H9 (cell line): ENCODE measurements around the gene SORCS2. TPM values are rescaled to one million over a fixed set of nuclear protein-coding genes. Genes with fewer than 3 reads are reported as not detected.

ENCODE experiments used
- DNase-seq: peaks from one replicate; pipeline ENCODE4 v3.0.0-alpha.2; 2017
- H2AFZ ChIP-seq: one replicate; pipeline ENCODE4 v1.6.1; 2013; ENCODE audit warnings: mild to moderate bottlenecking, low read length, control low read depth, moderate library complexity
- H2AK5ac ChIP-seq: 2 replicates; pipeline ENCODE4 v1.6.1; 2013; ENCODE audit warnings: low read length, control low read depth, mixed read lengths; ENCODE audit not compliant: insufficient read length
- H2BK120ac ChIP-seq: one replicate; pipeline ENCODE4 v1.6.1; 2013; ENCODE audit warnings: low read depth, mild to moderate bottlenecking, low read length, control low read depth, inconsistent platforms; ENCODE audit not compliant: poor library complexity, severe bottlenecking
- H2BK12ac ChIP-seq: 2 replicates; pipeline ENCODE4 v1.6.1; 2013; ENCODE audit warnings: low read length, control low read depth, mixed read lengths, low read depth; ENCODE audit not compliant: insufficient read length
- H2BK15ac ChIP-seq: 2 replicates; pipeline ENCODE4 v1.6.1; 2013; ENCODE audit warnings: low read depth, low read length, control low read depth
- H2BK20ac ChIP-seq: one replicate; pipeline ENCODE4 v1.6.1; 2013; ENCODE audit warnings: low read depth, mild to moderate bottlenecking, low read length, control low read depth, inconsistent platforms; ENCODE audit not compliant: poor library complexity, severe bottlenecking
- H2BK5ac ChIP-seq: 2 replicates; pipeline ENCODE4 v1.6.1; 2013; ENCODE audit warnings: low read length, control low read depth, mixed read lengths; ENCODE audit not compliant: insufficient read length
- H3K14ac ChIP-seq: 2 replicates; pipeline ENCODE4 v1.6.1; 2013; ENCODE audit warnings: low read length, control low read depth; ENCODE audit not compliant: insufficient read depth
- H3K18ac ChIP-seq: 2 replicates; pipeline ENCODE4 v1.6.1; 2013; ENCODE audit warnings: low read depth, mild to moderate bottlenecking, mixed read lengths, low read length, control low read depth; ENCODE audit not compliant: insufficient read length
- H3K23ac ChIP-seq: 2 replicates; pipeline ENCODE4 v1.6.1; 2013; ENCODE audit warnings: low read length, control low read depth, mixed read lengths, low read depth; ENCODE audit not compliant: insufficient read length
- H3K23me2 ChIP-seq: 2 replicates; pipeline ENCODE4 v1.6.1; 2013; ENCODE audit warnings: low read depth, mild to moderate bottlenecking, mixed read lengths, low read length, control low read depth; ENCODE audit not compliant: insufficient read length, poor library complexity, severe bottlenecking
- H3K27ac ChIP-seq: 2 replicates; pipeline ENCODE4 v1.5.1; 2013; ENCODE audit warnings: low read length, control low read depth, mixed read lengths, low read depth; ENCODE audit not compliant: insufficient read length
- H3K27me3 ChIP-seq: 2 replicates; pipeline ENCODE4 v1.6.1; 2013; ENCODE audit warnings: low read length, control low read depth, inconsistent platforms; ENCODE audit not compliant: insufficient read depth
- H3K4ac ChIP-seq: 2 replicates; pipeline ENCODE4 v1.6.1; 2013; ENCODE audit warnings: low read depth, mild to moderate bottlenecking, control low read depth, inconsistent platforms, low read length, moderate library complexity
- H3K4me1 ChIP-seq: 2 replicates; pipeline ENCODE4 v1.6.1; 2013; ENCODE audit warnings: low read length, control low read depth, inconsistent platforms; ENCODE audit not compliant: insufficient read depth
- H3K4me2 ChIP-seq: 2 replicates; pipeline ENCODE4 v1.6.1; 2013; ENCODE audit warnings: low read length, control low read depth, mixed read lengths; ENCODE audit not compliant: insufficient read length, insufficient read depth
- H3K56ac ChIP-seq: 2 replicates; pipeline ENCODE4 v1.6.1; 2013; ENCODE audit warnings: low read depth, mild to moderate bottlenecking, mixed read lengths, low read length, control low read depth; ENCODE audit not compliant: insufficient read length
- H3K79me1 ChIP-seq: 2 replicates; pipeline ENCODE4 v1.6.1; 2013; ENCODE audit warnings: low read depth, mild to moderate bottlenecking, moderate library complexity, low read length, control low read depth, inconsistent platforms; ENCODE audit not compliant: insufficient read depth, poor library complexity, severe bottlenecking
- H3K79me2 ChIP-seq: 2 replicates; pipeline ENCODE4 v1.6.1; 2013; ENCODE audit warnings: low read length, control low read depth, inconsistent platforms; ENCODE audit not compliant: insufficient read depth
- H3K9ac ChIP-seq: 2 replicates; pipeline ENCODE4 v1.6.1; 2013; ENCODE audit warnings: low read length, control low read depth, mixed read lengths; ENCODE audit not compliant: insufficient read length; ENCODE audit errors: extremely low read depth
- H3K9me3 ChIP-seq: one replicate; pipeline ENCODE4 v1.6.1; 2013; ENCODE audit warnings: low read depth, low read length, inconsistent platforms; ENCODE audit not compliant: control insufficient read depth
- H3T11ph ChIP-seq: one replicate; pipeline ENCODE4 v1.6.1; 2013; ENCODE audit warnings: mild to moderate bottlenecking, low read length, control low read depth, inconsistent platforms
- H4K20me1 ChIP-seq: one replicate; pipeline ENCODE4 v1.6.1; 2013; ENCODE audit not compliant: control insufficient read depth, insufficient read length, insufficient read depth
- H4K5ac ChIP-seq: 2 replicates; pipeline ENCODE4 v1.6.1; 2013; ENCODE audit warnings: low read depth, mild to moderate bottlenecking, mixed read lengths, low read length, control low read depth; ENCODE audit not compliant: insufficient read length
- H4K8ac ChIP-seq: replicated peaks from 2 replicates; pipeline ENCODE4 v1.6.1; 2013; ENCODE audit warnings: low read length, control low read depth, mixed read lengths, low read depth; ENCODE audit not compliant: insufficient read length
- H4K91ac ChIP-seq: 2 replicates; pipeline ENCODE4 v1.6.1; 2013; ENCODE audit warnings: low read depth, mild to moderate bottlenecking, moderate library complexity, mixed read lengths, low read length, control low read depth; ENCODE audit not compliant: insufficient read length
- H3K27ac Mint-ChIP-seq, 3 experiments: 2 replicates in 2 of 3; 3 replicates in 1 of 3; pipeline ENCODE4 v1.8.0; 2020 to 2021; ENCODE audit warnings: mixed read lengths in 3 of 3, mild to moderate bottlenecking in 1 of 3, moderate library complexity in 1 of 3
- H3K27me3 Mint-ChIP-seq: 2 replicates; pipeline ENCODE4 v1.8.0; 2021; ENCODE audit warnings: low read depth, mild to moderate bottlenecking, moderate library complexity, mixed read lengths
- H3K36me3 Mint-ChIP-seq, 3 experiments: 2 replicates in 2 of 3; 3 replicates in 1 of 3; pipeline ENCODE4 v1.8.0; 2020 to 2021; ENCODE audit warnings: low read depth in 3 of 3, mixed read lengths in 3 of 3; ENCODE audit not compliant: insufficient read depth in 1 of 3
- H3K4me1 Mint-ChIP-seq, 2 experiments: 2 replicates each; pipeline ENCODE4 v1.8.0; 2020; ENCODE audit warnings: mixed read lengths in 2 of 2
- H3K4me3 Mint-ChIP-seq, 2 experiments: 2 replicates in 1 of 2; 3 replicates in 1 of 2; pipeline ENCODE4 v1.8.0; 2020 to 2021; ENCODE audit warnings: mild to moderate bottlenecking in 2 of 2, mixed read lengths in 2 of 2, moderate library complexity in 1 of 2
- H3K9me3 Mint-ChIP-seq, 2 experiments: 2 replicates in 1 of 2; 3 replicates in 1 of 2; pipeline ENCODE4 v1.8.0; 2020; ENCODE audit warnings: mild to moderate bottlenecking in 2 of 2, mixed read lengths in 2 of 2, moderate library complexity in 1 of 2
- CTCF ChIP-seq: fragments of 200-600 bp; sonication (generic); conservative IDR thresholded peaks from 3 replicates; pipeline ENCODE4 v1.8.0; 2021; ENCODE audit warnings: antibody characterized with exemption, mild to moderate bottlenecking
- WGBS: extraction: QIAGEN DNeasy Blood & Tissue Kit; methylation state at CpG from one replicate; pipeline ENCODE4 v1.1.7; 2013; ENCODE audit warnings: missing lambda C conversion rate, low lambda C conversion rate, mixed read lengths; ENCODE audit not compliant: insufficient read length; ENCODE audit errors: extremely low coverage; 5-methylcytosine and 5-hydroxymethylcytosine counted together
- total RNA-seq: library from RNA; stranded (reverse); gene quantifications from 2 replicates; pipeline ENCODE4 v1.2.1, GENCODE V29; 2021

Gene SORCS2
- total RNA-seq, 1 experiment from 2014 or later, result 0.57 TPM

GRCh38 chr4:7777871-7778509 lies 585.7 kb downstream of the SORCS2 start:
- H3K18ac ChIP-seq, result no peak overlapping the region
- no peak overlapping the region for H2AK5ac ChIP-seq
- no peak overlapping the region for H4K8ac ChIP-seq
- no peak overlapping the region for H2BK5ac ChIP-seq
- H3K27ac Mint-ChIP-seq, result peak overlapping the region in 2 of 3 experiments; percentile 41 to 66; a peak in 3 of 7 replicates
- H3K27me3 Mint-ChIP-seq, result no peaks in the 10 kb centered on the region
- no peaks in the 10 kb centered on the region for H3K27me3 ChIP-seq
- TF ChIP-seq CTCF, result no peak
- no peak overlapping the region for H3K4me3 Mint-ChIP-seq
- no peak overlapping the region for H3T11ph ChIP-seq
- H3K4ac ChIP-seq, result no peak overlapping the region
- H3K9ac ChIP-seq, result no peak overlapping the region
- DNase-seq, result no peak
- H2BK20ac ChIP-seq, result no peak overlapping the region
- H3K9me3 Mint-ChIP-seq, result no peaks in the 10 kb centered on the region
- no peak overlapping the region for H4K5ac ChIP-seq
- H3K4me2 ChIP-seq, result no peak overlapping the region
- H3K79me2 ChIP-seq, result no peaks in the 10 kb centered on the region
- no CpG with 5 or more reads among the region's 10 CpGs for WGBS
- H4K91ac ChIP-seq, result no peak overlapping the region
- H2BK12ac ChIP-seq, result no peak overlapping the region
- no peak overlapping the region for H2BK15ac ChIP-seq
- no peak overlapping the region for H3K56ac ChIP-seq
- no peak overlapping the region for H3K14ac ChIP-seq
- peaks cover 12 to 16% of the 10 kb centered on the region in 2 experiments for H3K4me1 Mint-ChIP-seq
- H3K79me1 ChIP-seq, result no peaks in the 10 kb centered on the region
- H2AFZ ChIP-seq, result no peak overlapping the region
- H3K36me3 Mint-ChIP-seq, result peaks cover 9 to 37% (median 27%) of the 10 kb centered on the region in 3 experiments
- H3K4me1 ChIP-seq, result no peaks in the 10 kb centered on the region
- H3K9me3 ChIP-seq, result no peaks in the 10 kb centered on the region
- no peak overlapping the region for H3K27ac ChIP-seq
- H4K20me1 ChIP-seq, result no peaks in the 10 kb centered on the region
- H3K23ac ChIP-seq, result no peak overlapping the region
- no peaks in the 10 kb centered on the region for H3K23me2 ChIP-seq
- no peak overlapping the region for H2BK120ac ChIP-seq
